ENCODE measurements around the gene OR6J1.

DNA sequence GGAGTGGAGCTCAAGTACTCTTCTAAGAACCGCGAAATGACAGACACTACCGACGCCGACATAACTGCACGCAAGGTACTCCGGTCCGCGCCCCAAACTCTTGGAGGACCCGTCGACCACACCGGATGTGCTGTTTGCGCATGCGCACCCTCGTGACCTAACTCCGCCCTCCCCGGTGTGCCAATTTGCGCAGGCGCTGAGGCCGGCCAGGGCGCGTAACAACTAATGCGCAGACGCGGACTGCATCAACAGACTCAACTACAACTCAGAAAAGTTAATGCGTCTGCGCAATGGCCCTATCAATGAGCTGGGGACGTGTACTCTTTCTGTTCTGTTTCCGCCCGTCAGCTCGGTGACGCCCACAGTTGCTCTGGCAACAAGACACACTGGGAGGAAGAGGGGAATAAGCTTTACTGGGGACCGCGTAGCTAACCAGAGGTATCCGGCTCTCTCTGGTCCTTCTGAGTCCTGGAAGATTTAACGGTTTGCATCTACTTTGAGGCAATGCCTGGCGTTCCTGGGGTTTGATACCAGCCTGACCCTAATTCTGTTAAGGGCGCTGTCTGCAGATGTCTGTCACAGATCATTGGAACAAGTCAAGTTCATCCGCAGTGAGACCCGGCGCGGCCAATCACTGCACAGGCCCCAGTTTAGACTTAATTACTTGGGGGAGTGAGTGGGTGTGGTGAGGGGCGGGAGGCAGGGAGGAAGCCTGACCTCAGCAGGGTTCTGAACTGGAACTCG lies 54.9 kb downstream of the OR6J1 start, which contains the start of gene DAD1:
- TF ChIP-seq, protein P1, sequence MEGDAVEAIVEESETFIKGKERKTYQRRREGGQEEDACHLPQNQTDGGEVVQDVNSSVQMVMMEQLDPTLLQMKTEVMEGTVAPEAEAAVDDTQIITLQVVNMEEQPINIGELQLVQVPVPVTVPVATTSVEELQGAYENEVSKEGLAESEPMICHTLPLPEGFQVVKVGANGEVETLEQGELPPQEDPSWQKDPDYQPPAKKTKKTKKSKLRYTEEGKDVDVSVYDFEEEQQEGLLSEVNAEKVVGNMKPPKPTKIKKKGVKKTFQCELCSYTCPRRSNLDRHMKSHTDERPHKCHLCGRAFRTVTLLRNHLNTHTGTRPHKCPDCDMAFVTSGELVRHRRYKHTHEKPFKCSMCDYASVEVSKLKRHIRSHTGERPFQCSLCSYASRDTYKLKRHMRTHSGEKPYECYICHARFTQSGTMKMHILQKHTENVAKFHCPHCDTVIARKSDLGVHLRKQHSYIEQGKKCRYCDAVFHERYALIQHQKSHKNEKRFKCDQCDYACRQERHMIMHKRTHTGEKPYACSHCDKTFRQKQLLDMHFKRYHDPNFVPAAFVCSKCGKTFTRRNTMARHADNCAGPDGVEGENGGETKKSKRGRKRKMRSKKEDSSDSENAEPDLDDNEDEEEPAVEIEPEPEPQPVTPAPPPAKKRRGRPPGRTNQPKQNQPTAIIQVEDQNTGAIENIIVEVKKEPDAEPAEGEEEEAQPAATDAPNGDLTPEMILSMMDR (IDR thresholded peaks at IDR 0.05), result peak in 2 of 3 donors; percentile 21 to 53
- TF ChIP-seq POLR2A (IDR thresholded peaks at IDR 0.05), result peak; percentile 90
